Astrocyte (in vitro differentiated cells and primary cell): ENCODE results near the gene SCP2D1.

Experiments
- CTCF ChIP-seq: IDR thresholded peaks from 2 replicates; pipeline ENCODE4 v1.5.1; 2011; ENCODE audit warnings: low read depth, mild to moderate bottlenecking, inconsistent platforms, low read length, moderate library complexity; ENCODE audit not compliant: insufficient read depth
- EZH2 ChIP-seq: IDR thresholded peaks from 2 replicates; pipeline ENCODE4 v1.6.1; 2012; ENCODE audit warnings: mild to moderate bottlenecking, low read length, inconsistent platforms; ENCODE audit not compliant: insufficient read depth

GRCh38 chr20:18778690-18779392, 34.7 kb upstream of the SCP2D1 start:
- TF ChIP-seq CTCF: no peak
- no peak for TF ChIP-seq EZH2
